Measurements from ENCODE around the gene HTRA3.
A peak's percentile ranks its signal among the peaks of the same experiment; 100 is the strongest.

Gene HTRA3

GRCh38 chr4:8319061-8319460, 49.5 kb downstream of the HTRA3 start:
- no peak for TF ChIP-seq CTCF (IDR thresholded peaks at IDR 0.05; ENCODE audit: low read depth, low read length, missing control alignments)
- in situ Hi-C loops (cut with HindIII; ENCODE audit: low pct_ligation_motif_present, low sequenced_read_pairs): no loop called here
- H3K27me3 ChIP-seq (replicated peaks): no peaks in the 10 kb centered on the region
- H3K36me3 ChIP-seq (replicated peaks): no peaks in the 10 kb centered on the region
- no peak overlapping the region for H3K27ac ChIP-seq
- no peak for DNase-seq
- H3K4me3 ChIP-seq (ENCODE audit: low read depth, low read length): no peak overlapping the region

- in situ Hi-C loops (cut with HindIII; ENCODE audit: low pct_ligation_motif_present, low sequenced_read_pairs): no loop called here
- no peaks in the 10 kb centered on the region for H3K36me3 ChIP-seq (replicated peaks)
- no peaks in the 10 kb centered on the region for H3K27me3 ChIP-seq (replicated peaks)
- no peak for TF ChIP-seq CTCF (IDR thresholded peaks at IDR 0.05; ENCODE audit: low read depth, low read length, missing control alignments)
- DNase-seq: no peak
- H3K4me3 ChIP-seq (ENCODE audit: low read depth, low read length): no peak overlapping the region
- H3K27ac ChIP-seq: no peak overlapping the region
These were observed 50.3 kb downstream of the HTRA3 start for GRCh38 chr4:8319731-8320385.

- Histone ChIP-seq H3K27ac (no peak overlapping the region), H3K27me3 (replicated peaks) (no peaks in the 10 kb centered on the region), H3K36me3 (replicated peaks) (no peaks in the 10 kb centered on the region), H3K4me3 (ENCODE audit: low read depth, low read length) (no peak overlapping the region)
- DNase-seq: no peak
- TF ChIP-seq CTCF (IDR thresholded peaks at IDR 0.05; ENCODE audit: low read depth, low read length, missing control alignments): peak; percentile 42
- in situ Hi-C loops (cut with HindIII; ENCODE audit: low pct_ligation_motif_present, low sequenced_read_pairs): no loop called here
These were observed 50.8 kb downstream of the HTRA3 start for GRCh38 chr4:8320386-8320750.

- TF ChIP-seq CTCF (IDR thresholded peaks at IDR 0.05; ENCODE audit: low read depth, low read length, missing control alignments): no peak
- in situ Hi-C loops (cut with HindIII; ENCODE audit: low pct_ligation_motif_present, low sequenced_read_pairs): no loop called here
- Histone ChIP-seq H3K27ac (no peak overlapping the region), H3K27me3 (replicated peaks) (no peaks in the 10 kb centered on the region), H3K4me3 (ENCODE audit: low read depth, low read length) (no peak overlapping the region), H3K36me3 (replicated peaks) (no peaks in the 10 kb centered on the region)
- no peak for DNase-seq
These were observed 51.7 kb downstream of the HTRA3 start for GRCh38 chr4:8321220-8321619.

GRCh38 chr4:8321771-8322170, 52.2 kb downstream of the HTRA3 start:
- Histone ChIP-seq H3K4me3 (ENCODE audit: low read depth, low read length) (no peak overlapping the region), H3K27ac (no peak overlapping the region), H3K36me3 (replicated peaks) (no peaks in the 10 kb centered on the region), H3K27me3 (replicated peaks) (no peaks in the 10 kb centered on the region)
- no peak for DNase-seq
- no peak for TF ChIP-seq CTCF (IDR thresholded peaks at IDR 0.05; ENCODE audit: low read depth, low read length, missing control alignments)
- in situ Hi-C loops (cut with HindIII; ENCODE audit: low pct_ligation_motif_present, low sequenced_read_pairs): no loop called here
